IMR-90 (cell line): ENCODE results near the gene SAFB2. TPM values are rescaled to one million over a fixed set of nuclear protein-coding genes. Genes with fewer than 3 reads are reported as not detected.

ENCODE experiments used
- ATAC-seq: fragments of 200-7000 bp; cut with Tn5 transposase; 2 replicates; pipeline ENCODE4 v1.9.1; 2020; ENCODE audit warnings: low read depth, mild to moderate bottlenecking, moderate library complexity
- BruUV-seq: library from RNA; stranded (reverse); fragments of 400-500 nt; replicated peaks from 2 replicates; lab custom pipeline; 2021; lab: Mats Ljungman, UMichigan
- CTCF ChIA-PET: fragments of 300-600 bp; formaldehyde crosslinking; extraction: SDS; loops from one replicate; lab custom pipeline; 2021; ENCODE audit warnings: antibody characterized with exemption; lab: Yijun Ruan, JAX
- POLR2A ChIA-PET: fragments of 300-600 bp; sonication (Branson Sonifier 250); formaldehyde crosslinking; loops from one replicate; lab custom pipeline; 2022; ENCODE audit warnings: antibody characterized with exemption; ENCODE audit not compliant: unreplicated experiment; lab: Charles Lee
- DNase-seq: peaks from one replicate; pipeline ENCODE4 v3.0.0; 2013
- H2AFZ ChIP-seq: replicated peaks from 2 replicates; pipeline ENCODE3; 2013; ENCODE audit warnings: low read length, mild to moderate bottlenecking; ENCODE audit not compliant: poor library complexity
- H2AK5ac ChIP-seq: 2 replicates; pipeline ENCODE4 v1.6.1; 2013; ENCODE audit warnings: low read depth, low read length, inconsistent platforms
- H2AK9ac ChIP-seq: replicated peaks from 2 replicates; pipeline ENCODE3; 2013; ENCODE audit warnings: mild to moderate bottlenecking, low read depth, low read length, moderate library complexity; ENCODE audit not compliant: poor library complexity
- H2BK120ac ChIP-seq: 2 replicates; pipeline ENCODE4 v1.6.1; 2013; ENCODE audit warnings: low read depth, low read length, inconsistent platforms
- H2BK15ac ChIP-seq: 3 replicates; pipeline ENCODE4 v1.6.1; 2013; ENCODE audit warnings: low read depth, low read length, inconsistent platforms
- H2BK20ac ChIP-seq: 2 replicates; pipeline ENCODE4 v1.6.1; 2013; ENCODE audit warnings: low read depth, mild to moderate bottlenecking, inconsistent platforms, low read length, moderate library complexity
- H2BK5ac ChIP-seq: 2 replicates; pipeline ENCODE4 v1.6.1; 2013; ENCODE audit warnings: mild to moderate bottlenecking, low read depth, low read length, inconsistent platforms; ENCODE audit not compliant: poor library complexity, severe bottlenecking
- H3K14ac ChIP-seq: replicated peaks from 2 replicates; pipeline ENCODE4 v1.6.1; 2013; ENCODE audit warnings: low read depth, low read length, inconsistent platforms
- H3K18ac ChIP-seq: 2 replicates; pipeline ENCODE4 v1.6.1; 2013; ENCODE audit warnings: low read depth, low read length, control low read depth
- H3K23ac ChIP-seq: 2 replicates; pipeline ENCODE4 v1.6.1; 2013; ENCODE audit warnings: low read depth, low read length, inconsistent platforms
- H3K27ac ChIP-seq: 2 replicates; pipeline ENCODE4 v1.5.1; 2013; ENCODE audit warnings: mild to moderate bottlenecking, control low read depth, low read length; ENCODE audit not compliant: insufficient read depth
- H3K27me3 ChIP-seq: 2 replicates; pipeline ENCODE4 v1.6.1; 2013; ENCODE audit warnings: low read length; ENCODE audit not compliant: control insufficient read depth, insufficient read depth
- H3K36me3 ChIP-seq: 2 replicates; pipeline ENCODE4 v1.6.1; 2013; ENCODE audit warnings: low read length, mixed read lengths; ENCODE audit not compliant: control insufficient read depth, insufficient read depth
- H3K4ac ChIP-seq: 2 replicates; pipeline ENCODE4 v1.6.1; 2013; ENCODE audit warnings: low read depth, low read length, inconsistent platforms
- H3K4me1 ChIP-seq: 2 replicates; pipeline ENCODE4 v1.6.1; 2013; ENCODE audit warnings: low read length, mixed read lengths; ENCODE audit not compliant: control insufficient read depth, insufficient read depth
- H3K4me2 ChIP-seq: 2 replicates; pipeline ENCODE4 v1.6.1; 2013; ENCODE audit warnings: low read depth, mild to moderate bottlenecking, control low read depth, low read length, moderate library complexity
- H3K4me3 ChIP-seq: 2 replicates; pipeline ENCODE4 v1.5.1; 2013; ENCODE audit warnings: low read depth, mild to moderate bottlenecking, control low read depth, low read length, moderate library complexity; ENCODE audit not compliant: insufficient read depth
- H3K56ac ChIP-seq: 2 replicates; pipeline ENCODE4 v1.6.1; 2013; ENCODE audit warnings: low read length, inconsistent platforms; ENCODE audit not compliant: insufficient read depth; ENCODE audit errors: extremely low read depth
- H3K79me1 ChIP-seq, 2 experiments: 2 replicates each; pipeline ENCODE4 v1.6.1; 2013; ENCODE audit warnings: low read length in 2 of 2, inconsistent platforms in 1 of 2, low read depth in 1 of 2
- H3K9ac ChIP-seq: 2 replicates; pipeline ENCODE4 v1.6.1; 2013; ENCODE audit warnings: low read depth, low read length, control low read depth
- H3K9me1 ChIP-seq: 2 replicates; pipeline ENCODE4 v1.6.1; 2013; ENCODE audit warnings: low read length, inconsistent platforms; ENCODE audit not compliant: insufficient read depth
- H3K9me3 ChIP-seq: 2 replicates; pipeline ENCODE4 v1.6.1; 2013; ENCODE audit warnings: low read length; ENCODE audit not compliant: control insufficient read depth, insufficient read depth
- H4K20me1 ChIP-seq: 2 replicates; pipeline ENCODE4 v1.6.1; 2013; ENCODE audit warnings: low read length, inconsistent platforms; ENCODE audit not compliant: insufficient read depth
- H4K5ac ChIP-seq: 2 replicates; pipeline ENCODE4 v1.6.1; 2013; ENCODE audit warnings: mild to moderate bottlenecking, low read depth, low read length, control low read depth
- H4K8ac ChIP-seq, 2 experiments: 2 replicates each; pipeline ENCODE4 v1.6.1; 2013; ENCODE audit warnings: low read depth in 2 of 2, low read length in 2 of 2, control low read depth in 1 of 2, inconsistent platforms in 1 of 2
- H4K91ac ChIP-seq: 2 replicates; pipeline ENCODE4 v1.6.1; 2013; ENCODE audit warnings: low read depth, low read length, inconsistent platforms; ENCODE audit not compliant: insufficient read depth
- CHD1 ChIP-seq: IDR thresholded peaks from 2 replicates; pipeline ENCODE4 v1.6.1; 2012; ENCODE audit warnings: low read depth, low read length, improper control_type of control experiment
- MAFK ChIP-seq: IDR thresholded peaks from 2 replicates; pipeline ENCODE4 v1.6.1; 2012; ENCODE audit warnings: low read depth, low read length, improper control_type of control experiment
- RFX5 ChIP-seq: IDR thresholded peaks from 2 replicates; pipeline ENCODE4 v1.8.0; 2012; ENCODE audit warnings: low read depth, mild to moderate bottlenecking, low read length, moderate library complexity
- WGBS, 2 experiments: methylation state at CpG; one replicate each; pipeline versions ENCODE4 v1.1.5 to v1.1.7; 2013; ENCODE audit warnings: missing lambda C conversion rate in 2 of 2; ENCODE audit not compliant: insufficient read length in 1 of 2; ENCODE audit errors: extremely low coverage in 2 of 2; 5-methylcytosine and 5-hydroxymethylcytosine counted together
- dilution Hi-C: fragments of 300-500 bp; cut with HindIII; formaldehyde crosslinking; loops from one replicate; pipeline ENCODE4 v1.14.3; 2018; ENCODE audit warnings: low sequenced_read_pairs; ENCODE audit not compliant: unreplicated experiment
- in situ Hi-C: fragments of 300-500 bp; cut with MboI; formaldehyde crosslinking; loops from 3 replicates; pipeline ENCODE4 v1.14.3; 2019; ENCODE audit warnings: low sequenced_read_pairs, inconsistent platforms, mixed read lengths
- intact Hi-C: fragments of 100-400 bp; cut with micrococcal nuclease; formaldehyde crosslinking; loops from 2 replicates; pipeline ENCODE4 v1.10.0; 2022
- polyA plus RNA-seq, 3 experiments: library from polyadenylated mRNA; depleted of rRNA; stranded (reverse); fragments of >200 nt; gene quantifications; 2 replicates each; pipeline ENCODE4 v1.2.3, GENCODE V29; 2012; ENCODE audit warnings: low replicate concordance in 1 of 3
- total RNA-seq: library from RNA; depleted of rRNA; stranded (reverse); fragments of >200 nt; gene quantifications from 2 replicates; pipeline ENCODE4 v1.2.3, GENCODE V29; 2012

The SAFB2 gene
- total and polyA plus RNA-seq, 2 of the 4 experiments (the other 2 are of a cell fraction), result 11.8 to 26.2 TPM

DNA sequence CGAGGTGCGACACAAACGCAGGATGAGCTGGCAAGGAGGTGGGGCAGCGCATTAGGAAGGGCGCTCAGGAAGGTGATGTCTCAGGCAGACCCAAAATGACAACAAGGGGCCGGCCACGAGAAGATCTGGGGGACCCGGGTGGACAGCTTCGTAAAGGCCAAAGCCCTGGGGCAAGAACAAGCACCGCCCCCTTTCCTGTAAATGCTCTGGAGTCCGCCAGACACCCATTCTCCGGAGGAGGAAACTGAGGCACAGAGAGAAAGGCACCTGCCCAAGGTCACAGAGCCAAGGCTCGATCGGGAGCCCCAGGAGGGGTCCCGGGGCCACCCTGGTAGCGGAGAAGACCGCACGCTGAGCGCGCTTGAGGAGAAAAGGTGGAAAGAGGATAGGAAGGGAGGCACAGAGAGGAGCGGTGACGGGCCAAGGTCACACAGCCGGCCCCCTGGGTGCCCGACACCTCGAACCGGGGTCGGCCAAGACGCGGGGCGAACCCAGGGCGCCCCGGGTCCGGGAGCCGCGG, 571 bp downstream of the SAFB2 start:
- no TSS peak for BruUV-seq

More for the DNA sequence above, 571 bp downstream of the SAFB2 start:
- 0% methylated on average over 16 of the region's 35 CpGs; no CpG with 5 or more reads in 1 of the 2 experiments for WGBS, 2 experiments
- no peaks in the 10 kb centered on the region for H3K27me3 ChIP-seq
- in situ Hi-C loops, result no loop called here
- H3K18ac ChIP-seq, result no peak overlapping the region
- peak overlapping the region; percentile 98 for H2AK9ac ChIP-seq
- H3K23ac ChIP-seq, result peak overlapping the region; percentile 53; the same call in 1 of the 2 replicates
- no peaks in the 10 kb centered on the region for H3K9me3 ChIP-seq
- no peak for ATAC-seq
- DNase-seq, result no peak
- peak overlapping the region; percentile 64 for H2BK5ac ChIP-seq
- H3K4me3 ChIP-seq, result peak overlapping the region; percentile 63
- CTCF ChIA-PET, result interaction anchor here (0.5 kb wide), 1 partner anchor 67 kb away, joined by 3 read pairs; no protein-coding TSS in a partner anchor
- H2BK20ac ChIP-seq, result no peak overlapping the region
- H2AK5ac ChIP-seq, result peak overlapping the region; percentile 67; the same call in 1 of the 2 replicates
- H3K9ac ChIP-seq, result peak overlapping the region; percentile 70
- TF ChIP-seq RFX5, result no peak
- no peak for TF ChIP-seq MAFK
- TF ChIP-seq CHD1, result no peak
- H3K4me1 ChIP-seq, result peaks cover 14% of the 10 kb centered on the region
- dilution Hi-C loops, result no loop called here
- peaks cover 64% of the 10 kb centered on the region for H4K20me1 ChIP-seq
- 0 out of 2 replicates have a peak overlapping the region, but pooled peaks have one; percentile 3 for H4K5ac ChIP-seq
- peak overlapping the region; percentile 52; the same call in 1 of the 2 replicates for H4K91ac ChIP-seq
- peak overlapping the region; percentile 73 for H3K27ac ChIP-seq
- peaks cover 38% of the 10 kb centered on the region for H3K36me3 ChIP-seq
- no peak overlapping the region for H2BK15ac ChIP-seq
- peaks cover 12% of the 10 kb centered on the region for H3K9me1 ChIP-seq
- POLR2A ChIA-PET, result no interaction called here
- intact Hi-C loops, result loop anchor here (5.0 kb wide), 1 partner anchor 45 kb away; no protein-coding TSS in a partner anchor
- H3K14ac ChIP-seq, result peak overlapping the region; percentile 27
- peak overlapping the region; percentile 97 for H2AFZ ChIP-seq
- H4K8ac ChIP-seq, result peak overlapping the region in 1 of 2 experiments; percentile 15; a peak in 1 of 4 replicates
- peaks cover 26 to 65% of the 10 kb centered on the region in 2 experiments for H3K79me1 ChIP-seq
- peak overlapping the region; percentile 9; the same call in 1 of the 2 replicates for H3K4ac ChIP-seq
- no peak overlapping the region for H2BK120ac ChIP-seq
- peak overlapping the region; percentile 83 for H3K4me2 ChIP-seq
- peak overlapping the region; percentile 17; the same call in 1 of the 2 replicates for H3K56ac ChIP-seq
